Body of pancreas (tissue), 4 donors: ENCODE results near the gene CMPK2. TPM values are rescaled to one million over a fixed set of nuclear protein-coding genes. Genes with fewer than 3 reads are reported as not detected.
A peak's percentile ranks its signal among the peaks of the same experiment; 100 is the strongest.

ENCODE experiments used
- ATAC-seq: fragments of 150-250 bp; one replicate; pipeline ENCODE4 v1.9.1; 2016
- DNase-seq, 4 donors: peaks; one replicate each; pipeline ENCODE4 v3.0.0-alpha.2; 2019
- H3K27ac ChIP-seq, 4 donors: fragments of 200-600 bp; sonication (generic); 1 replicate in 3 of 4; 2 replicates in 1 of 4; pipeline versions ENCODE4 v1.5.1 to v1.6.1; 2016 to 2019; ENCODE audit warnings: mild to moderate bottlenecking in 1 of 4, mixed read lengths in 1 of 4, moderate library complexity in 1 of 4
- H3K27me3 ChIP-seq, 2 donors: fragments of 200-600 bp; sonication (generic); one replicate each; pipeline ENCODE4 v1.6.0; 2016; ENCODE audit warnings: mild to moderate bottlenecking in 1 of 2
- H3K36me3 ChIP-seq, 2 donors: fragments of 200-600 bp; sonication (generic); replicated peaks in 1 of 2; 2 replicates each; pipeline ENCODE4 v1.5.1; 2016; ENCODE audit warnings: low read depth in 2 of 2; ENCODE audit not compliant: insufficient read depth in 1 of 2
- H3K4me1 ChIP-seq: fragments of 200-600 bp; sonication (generic); one replicate; pipeline ENCODE4 v1.6.0; 2016
- H3K4me3 ChIP-seq, 2 donors: fragments of 200-600 bp; sonication (generic); 1 replicate in 1 of 2; 2 replicates in 1 of 2; pipeline ENCODE4 v1.5.1; 2016 to 2019
- H3K9me3 ChIP-seq, 3 donors: fragments of 200-600 bp; sonication (generic); 1 replicate in 2 of 3; 2 replicates in 1 of 3; pipeline ENCODE4 v1.5.1; 2016
- CTCF ChIP-seq, 7 experiments: fragments of 450-650 bp in 4 of 7; fragments of 200-600 bp in 3 of 7; sonication (generic) in 3 of 7; IDR thresholded peaks; one replicate each; pipeline ENCODE4 v1.5.1; 2016 to 2019; ENCODE audit warnings: antibody characterized with exemption in 7 of 7
- POLR2A ChIP-seq, 3 donors: fragments of 450-650 bp; IDR thresholded peaks; one replicate each; pipeline ENCODE4 v1.6.1; 2016; ENCODE audit warnings: antibody characterized with exemption in 3 of 3, mild to moderate bottlenecking in 2 of 3
- WGBS, 2 donors: methylation state at CpG; one replicate each; pipeline ENCODE4 v1.1.5; 2017; 5-methylcytosine and 5-hydroxymethylcytosine counted together
- intact Hi-C: fragments of 100-400 bp; cut with DNase I; formaldehyde crosslinking; loops from one replicate; pipeline ENCODE4 v1.15.1; 2023
- total RNA-seq, 2 donors: library from RNA; depleted of rRNA; stranded (reverse); fragments of >200 nt; gene quantifications; one replicate each; pipeline ENCODE4 v1.1.0, GENCODE V29; 2016

The CMPK2 gene
- 1 to 10 TPM; 6.7 to 6.9 TPM for total RNA-seq

GRCh38 chr2:6865346-6866274, at the start of gene CMPK2:
Gene CMPK2 (minus strand): TSS chr2:6865907. CDS start chr2:6865696, 211 bp downstream.
- peak; percentile 42 to 62 (median 53) for TF ChIP-seq POLR2A (IDR thresholded peaks at IDR 0.05)
- peak in 2 of 7 experiments; percentile 23 to 43 for TF ChIP-seq CTCF (IDR thresholded peaks at IDR 0.05)
- Histone ChIP-seq H3K4me3 (peak within 1 kb of the TSS; percentile 15 to 69), H3K27ac (peak within 1 kb of the TSS; percentile 82 to 94 (median 86)), H3K4me1 (peaks cover 22% of the 10 kb centered on the region), H3K36me3 (no peaks in the 10 kb centered on the region), H3K27me3 (no peaks in the 10 kb centered on the region), H3K9me3 (no peaks in the 10 kb centered on the region)
- DNase-seq = peak; percentile 74 to 79 (median 76)
- intact Hi-C loops = no loop called here
- 0 to 1% methylated on average over 9 to 97 of the region's 115 CpGs for WGBS, 2 donors
- peak; percentile 80 for ATAC-seq

GRCh38 chr2:6915399-6915798, 49.7 kb upstream of the CMPK2 start:
- Histone ChIP-seq H3K27me3 (no peaks in the 10 kb centered on the region), H3K9me3 (no peaks in the 10 kb centered on the region), H3K27ac (no peak overlapping the region), H3K4me3 (no peak overlapping the region), H3K36me3 (no peaks in the 10 kb centered on the region), H3K4me1 (peaks cover 34% of the 10 kb centered on the region)
- intact Hi-C loops = no loop called here
- 90% methylated on average over 2 of the region's 2 CpGs for WGBS, 2 donors
- ATAC-seq (no peak), DNase-seq (no peak)
- TF ChIP-seq CTCF (IDR thresholded peaks at IDR 0.05) = no peak
- TF ChIP-seq POLR2A (IDR thresholded peaks at IDR 0.05) = no peak

GRCh38 chr2:6914828-6915227, 49.1 kb upstream of the CMPK2 start:
- no peak overlapping the region for H3K4me3 ChIP-seq
- H3K27me3 ChIP-seq = no peaks in the 10 kb centered on the region
- H3K9me3 ChIP-seq = no peaks in the 10 kb centered on the region
- intact Hi-C loops = no loop called here
- TF ChIP-seq CTCF (IDR thresholded peaks at IDR 0.05) (no peak), POLR2A (IDR thresholded peaks at IDR 0.05) (no peak)
- H3K4me1 ChIP-seq = peaks cover 29% of the 10 kb centered on the region
- H3K36me3 ChIP-seq = no peaks in the 10 kb centered on the region
- DNase-seq (peak in 3 of 4 donors; percentile 40 to 66 (median 51)), ATAC-seq (no peak)
- H3K27ac ChIP-seq = no peak overlapping the region
- WGBS, 2 donors = 71 to 82% methylated on average over 3 of the region's 3 CpGs

- Histone ChIP-seq H3K27ac (no peak overlapping the region), H3K9me3 (no peaks in the 10 kb centered on the region), H3K36me3 (no peaks in the 10 kb centered on the region), H3K4me1 (peaks cover 16% of the 10 kb centered on the region), H3K4me3 (no peak overlapping the region), H3K27me3 (no peaks in the 10 kb centered on the region)
- no peak for TF ChIP-seq POLR2A (IDR thresholded peaks at IDR 0.05)
- no peak for TF ChIP-seq CTCF (IDR thresholded peaks at IDR 0.05)
- intact Hi-C loops = no loop called here
- DNase-seq (no peak), ATAC-seq (no peak)
- WGBS, 2 donors = 85 to 91% methylated on average over 9 of the region's 9 CpGs
These were observed 47.9 kb upstream of the CMPK2 start for GRCh38 chr2:6913415-6914157.
